HG02884 (cell line): ENCODE data around the gene ERF.
A peak's percentile ranks its signal among the peaks of the same experiment; 100 is the strongest.

Source experiments
- ATAC-seq: cut with Tn5 transposase; IDR thresholded peaks from one replicate; pipeline ENCODE4 v1.9.1; 2021; ENCODE audit warnings: mild to moderate bottlenecking, moderate library complexity; ENCODE audit not compliant: unreplicated experiment

Gene ERF

DNA sequence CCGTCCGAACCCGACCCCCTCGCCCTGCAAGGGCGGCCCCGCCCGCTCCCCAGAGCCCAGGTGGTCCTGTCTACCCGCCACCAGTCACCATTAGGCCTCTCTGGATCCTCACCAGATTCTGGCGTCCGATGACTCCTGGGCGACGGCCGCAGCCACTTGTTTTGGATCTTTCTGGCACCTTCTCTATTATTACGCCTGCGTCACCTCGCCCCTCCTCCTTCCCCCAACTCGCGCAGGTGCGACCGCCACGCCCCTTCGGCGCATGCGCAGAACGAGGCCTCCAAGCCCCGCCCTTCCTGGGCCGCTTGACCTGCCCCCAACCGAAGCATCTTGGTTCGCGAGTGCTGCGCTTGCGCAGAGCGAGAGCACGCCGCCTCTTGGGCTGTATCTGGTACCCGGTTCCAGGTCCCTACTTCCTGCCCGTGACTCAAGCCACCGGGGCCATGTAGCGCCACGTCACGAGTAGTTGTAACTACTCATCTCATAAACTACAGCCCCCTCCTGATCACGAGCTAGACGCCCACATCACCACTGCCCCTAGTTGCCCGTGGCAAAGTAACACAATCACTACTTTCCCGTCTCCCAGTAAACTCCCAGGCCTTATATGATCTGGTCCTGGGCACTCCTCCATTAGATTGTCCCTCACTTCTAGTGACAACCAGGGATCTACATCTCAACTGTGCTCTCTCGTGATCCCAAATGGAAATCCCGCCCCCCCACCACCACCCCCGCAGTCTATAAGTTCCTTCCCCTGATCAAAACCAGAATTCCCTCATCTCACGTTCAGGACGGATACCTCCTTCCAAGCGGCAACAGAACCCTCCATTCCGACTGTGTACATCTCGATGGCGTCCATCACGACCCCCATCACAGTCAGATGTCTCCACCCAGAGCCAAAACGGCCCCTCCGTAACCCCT, 37.1 kb downstream of the ERF start, which contains the start of gene DEDD2:
DEDD2 (minus strand) TSS at position 158 of the 918 bp plus-strand sequence. CDS start 670 bp downstream, outside the sequence.
- ATAC-seq, result peak; percentile 53

DNA sequence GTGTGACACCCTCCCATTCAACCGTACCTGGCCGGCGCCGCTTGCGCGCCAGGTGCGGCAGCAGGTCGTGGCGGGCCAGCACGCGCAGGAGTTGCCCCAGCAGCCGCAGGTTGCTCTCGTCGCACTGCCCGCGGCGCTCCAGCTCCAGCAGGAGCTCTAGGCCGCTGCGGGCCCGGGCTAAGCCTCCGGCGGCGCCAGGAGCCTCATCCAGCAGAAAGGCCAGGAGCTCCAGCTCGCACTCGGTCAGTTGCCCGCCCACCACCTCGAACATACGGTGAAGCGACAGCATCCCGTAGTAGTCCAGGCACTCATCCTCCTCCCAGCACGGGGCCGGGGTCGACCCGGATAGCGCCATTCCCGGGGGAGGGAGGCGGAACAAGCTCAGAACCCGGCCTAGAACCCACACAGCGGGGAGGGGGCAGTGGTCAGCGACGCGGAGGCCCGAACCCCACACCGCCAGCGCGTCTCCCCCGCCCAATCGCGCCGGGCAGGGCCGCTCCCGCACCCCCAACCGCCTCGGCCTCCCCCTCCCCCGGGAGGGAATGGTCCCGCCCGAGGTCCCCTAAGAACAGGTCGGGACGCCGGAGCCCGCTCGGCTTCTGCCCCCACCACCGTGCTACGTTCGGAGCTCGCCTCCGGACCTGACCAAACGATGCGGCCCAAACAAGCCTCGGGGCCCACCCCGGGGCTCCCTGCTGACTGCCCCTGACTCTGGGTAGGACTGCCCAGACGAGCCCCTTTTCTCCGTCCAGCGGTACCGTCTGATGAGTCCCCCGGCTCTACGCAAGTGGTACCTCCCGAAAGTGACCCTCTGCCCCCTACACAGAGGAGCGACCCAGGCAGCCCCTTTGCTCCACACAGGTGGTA, 38.0 kb downstream of the ERF start:
- peak; percentile 5 for ATAC-seq

DNA sequence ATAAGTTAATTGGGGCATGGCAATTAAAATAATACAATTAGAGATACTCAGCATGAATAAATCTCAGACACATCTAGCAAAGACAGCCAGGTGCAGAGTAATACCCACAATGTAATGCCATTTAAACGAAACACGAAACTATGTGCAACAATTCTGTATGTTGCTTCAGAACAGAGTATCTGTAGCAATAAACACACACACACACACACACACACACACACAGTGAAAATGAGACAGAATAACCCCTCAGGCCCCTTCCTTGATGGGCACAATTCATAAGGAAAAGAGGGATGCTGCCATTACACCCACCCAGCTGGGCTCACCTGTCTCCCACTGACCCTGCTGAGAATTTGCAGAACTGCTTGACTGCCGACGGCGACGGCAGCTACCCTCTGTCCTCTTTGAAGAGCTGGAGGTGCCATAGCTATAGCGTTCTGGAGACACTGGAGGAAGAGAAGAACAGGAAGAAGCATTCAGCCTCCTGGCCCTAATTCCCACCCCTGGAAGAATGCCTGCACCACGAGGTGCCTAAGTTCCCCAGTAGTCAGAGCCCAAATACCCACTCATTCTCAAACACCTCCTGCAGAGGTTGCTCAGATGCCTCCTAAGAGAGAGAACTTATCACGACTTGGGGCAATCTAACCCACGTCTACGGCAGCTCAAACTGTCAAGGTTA, 40.0 kb downstream of the ERF start:
- no peak for ATAC-seq

DNA sequence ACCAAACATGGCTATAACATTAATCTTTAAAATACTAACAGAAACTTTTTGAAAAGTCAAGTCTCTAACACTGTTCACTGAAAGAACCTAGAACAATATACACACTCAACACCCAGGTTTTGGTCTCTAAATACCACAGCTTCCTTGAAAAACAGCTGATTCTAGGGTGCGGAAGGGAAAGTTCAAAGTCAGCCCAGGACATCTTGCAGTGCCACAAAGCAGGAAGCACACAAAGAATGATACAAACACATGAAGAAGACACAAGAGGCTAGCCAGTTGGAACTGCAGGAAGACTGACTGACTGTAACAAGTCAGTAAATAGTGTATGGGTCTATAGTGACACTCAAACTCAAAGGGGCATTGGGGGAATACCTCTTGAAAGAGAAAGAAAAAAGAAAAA, 42.0 kb downstream of the ERF start:
- no peak for ATAC-seq

DNA sequence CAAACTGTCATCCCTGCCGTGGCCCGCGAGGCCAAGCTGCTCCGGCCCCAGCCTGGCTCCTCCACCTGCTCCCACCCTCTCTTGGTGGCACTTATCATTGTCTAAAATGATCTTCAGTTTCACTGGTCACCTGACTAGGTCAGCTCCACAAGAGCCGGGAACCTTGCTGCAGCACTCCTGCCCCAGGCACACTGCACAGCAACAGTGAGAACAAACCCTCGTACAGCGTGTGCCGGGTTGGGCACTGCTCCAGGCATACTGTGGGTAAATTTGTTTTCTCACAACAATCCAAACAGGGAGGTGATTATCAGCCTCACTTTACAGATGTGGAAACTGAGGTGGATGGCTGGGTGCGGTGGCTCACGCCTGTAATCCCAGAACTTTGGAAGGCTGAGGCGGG, 46.3 kb downstream of the ERF start:
- ATAC-seq, result no peak

DNA sequence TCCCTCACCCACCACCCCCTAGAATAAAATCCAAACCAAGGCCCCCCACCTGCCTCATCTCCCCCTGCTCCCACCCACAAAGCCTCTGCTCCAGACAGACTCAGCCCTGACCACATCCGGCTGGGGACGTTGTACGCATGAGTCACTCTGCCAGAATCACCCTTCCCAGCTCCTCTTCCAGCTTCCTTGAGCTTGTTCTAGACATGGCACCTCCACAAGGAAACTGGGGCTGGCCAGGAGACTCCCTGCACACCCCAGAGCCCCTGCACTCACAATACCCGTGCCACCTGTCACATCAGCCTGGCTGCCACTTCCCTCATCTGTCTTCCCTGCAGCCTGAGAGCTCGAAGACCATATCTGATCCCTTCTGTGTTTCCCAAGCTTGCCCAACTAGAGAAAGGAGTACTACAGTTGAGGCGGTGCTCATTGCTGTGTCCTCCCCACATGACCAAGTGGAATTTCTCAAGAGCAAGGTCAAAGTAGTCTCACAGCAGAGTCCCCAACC, 47.1 kb downstream of the ERF start:
- no peak for ATAC-seq

DNA sequence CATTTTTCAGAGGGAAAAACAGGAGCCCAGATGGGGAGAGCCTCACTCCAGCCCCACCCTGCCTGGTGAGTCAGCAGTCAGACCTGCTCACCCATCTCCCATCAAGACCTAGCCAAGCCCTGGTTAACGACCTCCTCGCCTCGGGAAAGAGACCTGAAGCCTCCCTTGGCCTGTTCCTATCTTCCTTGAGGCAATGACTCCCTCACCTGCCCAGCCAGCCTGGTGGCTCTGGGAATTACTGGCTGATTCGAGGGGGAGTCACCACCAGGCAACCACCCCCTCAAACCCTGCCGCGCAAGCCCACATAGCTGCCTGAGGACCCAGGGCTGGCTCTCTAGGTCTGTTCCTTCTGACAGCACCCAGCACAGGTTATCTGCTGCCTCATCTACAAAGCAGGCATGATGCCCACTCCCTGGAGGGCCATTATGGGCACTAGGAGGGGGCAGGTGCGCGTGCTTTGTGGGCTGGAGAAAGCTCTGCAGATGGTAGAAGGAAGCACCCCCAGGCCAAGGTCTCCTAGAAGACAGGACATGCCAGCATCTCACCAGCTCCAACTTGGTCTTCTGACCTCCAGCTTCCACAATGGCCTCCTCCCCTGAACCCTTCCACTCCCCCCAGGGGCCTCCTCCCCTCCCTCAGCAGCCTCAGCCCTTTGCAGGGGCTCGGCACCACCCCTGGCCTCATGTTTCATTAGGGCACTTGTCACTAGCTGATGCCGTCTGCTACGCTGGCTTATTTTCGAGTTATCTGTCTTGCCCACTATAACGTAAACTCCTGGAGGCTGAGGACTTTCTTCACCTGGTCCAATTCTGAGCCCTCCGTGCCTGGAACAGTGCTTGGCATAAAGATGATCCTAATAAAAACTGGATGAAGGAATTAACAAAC, 47.8 kb downstream of the ERF start:
- no peak for ATAC-seq

DNA sequence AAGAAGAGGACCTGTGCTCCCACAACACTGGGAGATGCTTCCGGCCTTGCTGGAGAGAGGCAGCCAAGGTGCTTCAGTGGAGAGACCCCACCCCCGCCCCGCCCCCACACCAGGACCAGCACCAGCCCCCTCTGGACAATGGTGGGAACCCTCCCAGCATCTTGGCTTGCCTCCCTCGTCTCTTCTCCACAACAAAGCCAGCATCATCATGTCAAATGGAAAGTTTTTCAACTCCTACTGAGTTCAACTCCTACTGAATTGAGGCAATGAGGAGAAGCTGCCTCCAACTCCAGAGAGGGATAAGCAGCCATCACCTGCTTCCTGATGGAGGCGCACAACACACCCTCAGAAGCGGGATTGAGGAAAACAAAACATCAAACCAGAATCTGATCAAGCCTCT, 50.3 kb downstream of the ERF start:
- ATAC-seq, result no peak

DNA sequence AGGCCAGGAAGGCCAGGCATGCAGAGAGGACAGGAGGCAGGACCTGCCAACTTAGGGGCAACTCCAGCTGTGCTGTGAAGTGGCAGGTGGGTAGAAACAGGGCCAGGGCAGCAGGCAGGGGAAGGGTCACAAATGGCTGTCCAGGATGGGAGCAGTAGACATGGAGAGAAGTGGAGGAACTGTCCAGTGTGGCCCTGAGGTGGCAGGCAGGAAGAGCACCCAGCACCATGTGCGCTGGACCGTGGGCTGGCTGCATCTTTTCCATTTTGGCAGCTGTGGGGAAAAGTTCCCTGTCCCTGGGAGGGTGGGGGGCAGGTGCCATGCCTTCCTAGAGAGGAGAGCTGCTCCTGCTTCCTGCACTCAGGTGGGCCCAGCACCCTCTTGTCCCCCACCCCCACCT, 51.2 kb downstream of the ERF start:
- ATAC-seq, result no peak

DNA sequence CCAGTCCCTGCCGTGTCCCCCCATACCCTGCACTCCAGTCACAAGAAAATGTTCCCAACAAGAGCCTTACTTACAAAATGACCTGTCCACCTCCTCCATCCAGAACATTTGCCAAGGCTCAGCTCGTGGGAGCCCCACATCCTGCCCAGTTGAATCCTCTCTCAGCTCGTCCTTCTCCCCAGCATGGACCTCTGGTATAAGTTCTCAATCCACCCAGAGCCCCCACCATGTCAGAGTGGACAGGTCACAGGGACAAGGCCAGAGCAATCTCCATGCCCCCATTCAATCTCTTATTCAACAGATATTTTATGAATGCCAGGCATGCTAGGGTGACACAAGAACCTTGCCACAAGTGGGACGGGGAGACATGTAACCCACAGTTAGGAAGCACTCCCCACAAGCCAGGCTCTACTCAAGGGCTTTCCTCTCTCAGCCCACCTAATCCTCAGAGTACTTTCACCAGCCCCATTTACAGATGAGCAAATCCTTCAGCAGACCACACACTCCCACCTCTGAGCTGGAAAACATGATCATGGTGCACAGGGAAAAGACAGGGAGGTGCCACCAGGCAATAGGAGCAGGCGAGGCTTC, 52.5 kb downstream of the ERF start:
- ATAC-seq, result no peak

DNA sequence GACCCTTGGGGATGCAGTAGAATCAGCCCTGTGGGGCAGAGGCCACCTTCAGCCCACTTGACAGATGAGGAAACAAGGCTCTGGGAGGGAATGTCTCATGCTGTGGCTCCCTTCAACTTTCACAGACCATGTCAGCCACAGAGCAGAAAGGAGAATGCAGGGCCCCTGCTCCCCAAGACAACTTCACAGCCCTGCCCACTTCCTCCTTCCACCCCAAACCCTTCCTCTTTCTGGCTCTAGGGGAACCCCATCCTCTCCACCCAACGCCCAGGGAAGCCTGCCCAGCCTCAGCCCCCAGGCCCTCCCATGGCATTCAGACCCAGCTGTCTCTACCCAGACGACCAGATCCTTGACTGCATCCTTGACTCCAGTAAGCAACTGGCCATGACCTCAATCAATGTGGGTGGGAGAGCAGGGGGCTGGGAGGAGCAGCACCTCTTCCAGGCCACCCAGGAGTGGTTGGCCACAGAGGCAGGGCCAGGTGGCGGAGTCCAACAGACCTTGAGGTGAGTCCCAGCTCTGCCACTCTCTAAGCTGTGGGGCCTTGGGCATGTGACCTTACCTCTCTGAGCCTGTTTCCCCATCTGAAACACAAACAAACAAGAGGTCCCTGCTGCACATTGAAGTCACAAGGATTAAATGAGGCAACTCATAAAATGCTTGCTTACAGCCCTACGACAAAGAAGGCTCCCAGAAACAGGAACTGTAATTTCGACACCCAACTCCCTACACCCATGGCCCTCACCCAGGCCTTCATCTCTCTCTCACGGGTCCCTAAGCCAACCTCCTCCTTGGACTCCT, 53.2 kb downstream of the ERF start:
- no peak for ATAC-seq

DNA sequence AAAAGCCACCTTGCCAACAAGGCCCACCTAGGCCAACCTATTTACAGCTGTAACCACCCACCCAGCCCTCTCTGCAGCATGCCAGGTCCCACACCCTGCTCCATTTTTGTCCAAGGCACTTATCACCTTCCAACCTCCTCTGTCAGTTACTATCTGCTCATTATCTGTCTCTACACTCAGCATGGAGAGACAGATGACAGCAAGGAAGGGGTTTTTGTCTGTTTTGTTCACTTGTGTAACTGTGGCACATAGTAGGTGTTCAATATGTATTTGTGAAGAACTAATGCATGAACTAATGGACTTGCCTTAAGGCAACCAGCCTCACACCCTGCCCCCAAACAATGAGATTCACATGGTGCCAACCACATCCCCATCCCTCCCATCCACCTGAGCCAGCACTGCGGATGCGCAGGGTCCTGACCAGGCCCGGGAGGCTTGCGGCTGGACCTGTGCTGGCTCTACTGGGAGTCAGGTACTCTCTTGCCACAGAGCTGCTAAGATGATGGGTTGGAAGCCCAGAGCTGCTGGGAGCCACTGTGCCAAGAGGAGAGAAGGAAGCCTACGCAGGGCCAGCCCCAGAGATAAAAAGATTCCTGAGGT, 54.7 kb downstream of the ERF start:
- no peak for ATAC-seq

DNA sequence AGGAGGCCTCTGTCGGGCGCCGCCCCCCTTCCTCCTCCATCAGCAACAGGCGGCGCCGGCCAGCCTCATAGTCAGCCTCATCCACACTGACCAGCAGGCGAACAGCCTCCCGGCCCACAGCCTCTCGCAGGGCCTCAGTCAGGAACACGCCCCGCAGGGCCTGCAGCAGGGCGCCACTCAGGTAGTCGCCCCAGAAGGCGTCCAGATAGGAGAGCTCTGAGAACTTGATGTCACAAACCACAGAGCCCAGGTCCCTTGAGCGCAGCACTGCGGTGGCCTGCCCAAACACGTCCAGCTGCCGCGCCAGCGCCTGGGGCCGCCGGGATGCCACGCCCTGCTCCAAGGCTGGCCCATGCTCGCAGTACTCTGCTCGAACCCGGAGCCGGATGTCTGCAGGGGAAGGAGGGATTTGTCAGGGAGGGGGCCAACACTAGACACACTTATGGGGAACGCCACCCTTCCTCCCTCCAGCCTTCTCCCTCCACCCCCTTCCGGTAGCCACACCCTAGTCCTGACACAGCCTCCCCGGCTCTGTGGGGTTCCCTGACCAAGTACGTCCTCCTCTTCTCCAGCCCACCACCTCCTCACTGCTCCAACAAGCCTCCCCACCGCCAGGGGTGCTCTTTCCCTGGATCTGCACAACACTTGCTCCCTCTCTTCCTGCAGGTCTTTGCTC, 55.4 kb downstream of the ERF start:
- peak; percentile 48 for ATAC-seq

DNA sequence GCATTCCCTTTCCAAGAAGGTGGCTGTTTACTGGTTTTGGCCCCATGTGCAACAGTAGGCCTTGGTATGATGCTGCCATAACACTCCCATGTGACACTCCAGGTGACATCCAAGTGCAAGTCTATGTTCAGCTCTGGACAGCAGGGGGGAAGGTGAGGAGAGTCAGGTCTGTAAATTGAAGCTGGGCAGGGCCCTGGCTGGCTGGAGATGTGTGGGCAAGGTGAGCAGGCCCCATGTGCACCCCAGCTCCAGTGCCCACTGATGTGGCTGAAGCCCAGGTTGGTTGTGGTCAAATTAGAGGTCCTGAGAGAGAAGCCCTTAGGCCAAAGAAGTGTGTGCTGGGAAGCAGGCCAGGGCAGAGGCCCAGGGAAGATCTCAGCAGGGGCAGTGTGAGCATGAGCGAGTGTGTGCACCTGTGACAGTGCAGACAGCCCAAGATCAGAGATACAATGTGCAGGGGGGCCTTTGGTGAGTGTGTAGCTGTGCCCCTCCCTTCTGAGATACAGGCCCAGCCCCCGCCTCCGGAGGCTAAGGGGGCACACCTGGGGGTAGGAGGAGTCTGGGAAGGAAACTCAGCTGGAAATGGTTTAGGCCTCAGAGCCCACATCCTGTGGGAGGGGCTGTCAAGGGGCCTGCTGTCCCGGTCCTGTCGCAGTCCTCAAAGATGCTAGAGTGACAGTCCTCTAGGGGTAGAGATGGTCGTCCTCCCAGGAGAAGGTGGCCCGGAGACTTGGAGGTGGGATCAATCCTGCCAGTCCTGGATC, 56.1 kb downstream of the ERF start:
- no peak for ATAC-seq
